GM23338 (cell line): Measurements from ENCODE around the gene MIEN1. TPM values are rescaled to one million over a fixed set of nuclear protein-coding genes. Genes with fewer than 3 reads are reported as not detected.

ENCODE experiments used
- ATAC-seq: fragments of 200-7000 bp; cut with Tn5 transposase; 3 replicates; pipeline ENCODE4 v1.9.1; 2020
- DNase-seq: peaks from one replicate; pipeline ENCODE4 v3.0.0-alpha.2; 2015; ENCODE audit warnings: low spot score
- H2AFZ ChIP-seq: fragments of 200-600 bp; sonication (generic); 2 replicates; pipeline ENCODE4 v1.8.0; 2016; ENCODE audit warnings: antibody characterized with exemption, mild to moderate bottlenecking, moderate library complexity
- H3F3A ChIP-seq: fragments of 200-600 bp; sonication (generic); replicated peaks from 2 replicates; pipeline ENCODE4 v1.8.0; 2017; ENCODE audit warnings: antibody characterized with exemption, mixed run types, low read depth
- H3K27ac ChIP-seq: fragments of 200-600 bp; sonication (generic); 2 replicates; pipeline ENCODE4 v1.6.1; 2016; ENCODE audit warnings: low read depth
- H3K27me3 ChIP-seq: fragments of 200-600 bp; sonication (generic); 2 replicates; pipeline ENCODE4 v1.8.0; 2016; ENCODE audit warnings: mild to moderate bottlenecking, mixed run types, moderate library complexity; ENCODE audit not compliant: insufficient read depth
- H3K36me3 ChIP-seq: fragments of 200-600 bp; sonication (generic); 2 replicates; pipeline ENCODE4 v1.8.0; 2016; ENCODE audit warnings: mild to moderate bottlenecking; ENCODE audit not compliant: insufficient read depth
- H3K4me1 ChIP-seq: fragments of 200-600 bp; sonication (generic); 2 replicates; pipeline ENCODE4 v1.8.0; 2016; ENCODE audit warnings: mild to moderate bottlenecking, moderate library complexity; ENCODE audit not compliant: insufficient read depth
- H3K4me2 ChIP-seq: fragments of 200-600 bp; sonication (generic); 2 replicates; pipeline ENCODE4 v1.7.1; 2017; ENCODE audit warnings: mixed run types
- H3K4me3 ChIP-seq: fragments of 200-600 bp; sonication (generic); 2 replicates; pipeline ENCODE4 v1.6.1; 2016; ENCODE audit warnings: mixed run types
- H3K79me2 ChIP-seq: fragments of 200-600 bp; sonication (generic); replicated peaks from 2 replicates; pipeline ENCODE4 v1.8.0; 2017; ENCODE audit warnings: mild to moderate bottlenecking; ENCODE audit not compliant: insufficient read depth
- H3K9me2 ChIP-seq: fragments of 200-600 bp; sonication (generic); 2 replicates; pipeline ENCODE4 v1.8.0; 2017; ENCODE audit not compliant: insufficient read depth
- H4K20me1 ChIP-seq: fragments of 200-600 bp; sonication (generic); replicated peaks from 2 replicates; pipeline ENCODE4 v1.8.0; 2017; ENCODE audit warnings: mild to moderate bottlenecking; ENCODE audit not compliant: insufficient read depth
- H3K27ac Mint-ChIP-seq: 2 replicates; pipeline ENCODE4 v1.8.0; 2020; ENCODE audit warnings: inconsistent platforms, mild to moderate bottlenecking, moderate library complexity, mixed read lengths
- H3K27me3 Mint-ChIP-seq: 3 replicates; pipeline ENCODE4 v1.8.0; 2022; ENCODE audit warnings: low read depth, mild to moderate bottlenecking, moderate library complexity, mixed read lengths, inconsistent platforms; ENCODE audit not compliant: insufficient read depth, poor library complexity
- H3K36me3 Mint-ChIP-seq: 3 replicates; pipeline ENCODE4 v1.8.0; 2021; ENCODE audit warnings: low read depth, mild to moderate bottlenecking, inconsistent platforms, moderate library complexity, mixed read lengths
- H3K4me1 Mint-ChIP-seq: 3 replicates; pipeline ENCODE4 v1.8.0; 2020; ENCODE audit warnings: mild to moderate bottlenecking, inconsistent platforms, mixed read lengths
- H3K4me3 Mint-ChIP-seq: 3 replicates; pipeline ENCODE4 v1.8.0; 2021; ENCODE audit warnings: moderate library complexity, mild to moderate bottlenecking, inconsistent platforms, mixed read lengths
- H3K9me3 Mint-ChIP-seq: 3 replicates; pipeline ENCODE4 v1.8.0; 2020; ENCODE audit warnings: moderate library complexity, mild to moderate bottlenecking, inconsistent platforms, mixed read lengths
- CREB1 ChIP-seq: fragments of 250-450 bp; sonication (Bioruptor Pico); IDR thresholded peaks from 2 replicates; pipeline ENCODE4 v1.5.0; 2020; ENCODE audit warnings: low read depth, mild to moderate bottlenecking, moderate library complexity
- EZH2 ChIP-seq: fragments of 200-600 bp; sonication (generic); IDR thresholded peaks from one replicate; pipeline ENCODE4 v1.8.0; 2017; ENCODE audit warnings: antibody characterized with exemption, mild to moderate bottlenecking, low read depth; ENCODE audit not compliant: unreplicated experiment
- EZH2phosphoT487 ChIP-seq: fragments of 200-600 bp; sonication (generic); IDR thresholded peaks from one replicate; pipeline ENCODE4 v1.8.1; 2018; ENCODE audit warnings: antibody characterized with exemption; ENCODE audit not compliant: unreplicated experiment
- NANOG ChIP-seq: IDR thresholded peaks from 2 replicates; pipeline ENCODE4 v1.6.1; 2016; ENCODE audit warnings: antibody characterized with exemption, borderline replicate concordance
- POLR2AphosphoS5 ChIP-seq: IDR thresholded peaks from 2 replicates; pipeline ENCODE4 v1.6.1; 2016; ENCODE audit warnings: antibody characterized with exemption, low read depth
- ZNF462 ChIP-seq: fragments of 250-450 bp; sonication (Bioruptor Pico); IDR thresholded peaks from 2 replicates; pipeline ENCODE4 v1.5.0; 2020; ENCODE audit warnings: mild to moderate bottlenecking, moderate library complexity
- polyA plus RNA-seq: library from polyadenylated mRNA; unstranded; fragments of >200 nt; fragmentation: Nextera tagmentation; extraction: Ambion mirVana; gene quantifications from 2 replicates; pipeline ENCODE4 v1.2.1, GENCODE V29; 2016
- total RNA-seq: library from RNA; depleted of rRNA; stranded (reverse); fragments of >200 nt; shearing (Covaris generic); gene quantifications from 2 replicates; pipeline ENCODE4 v1.2.3, GENCODE V29; 2014

The MIEN1 gene
- total and polyA plus RNA-seq, 2 experiments from 2014 or later, result 37.1 to 91.8 TPM

GRCh38 chr17:39752241-39752881, 22.0 kb upstream of the MIEN1 start:
- Histone ChIP-seq H3K9me2 (no peaks in the 10 kb centered on the region), H4K20me1 (no peaks in the 10 kb centered on the region), H3F3A (peaks cover 14% of the 10 kb centered on the region), H3K4me1 (peaks cover 20% of the 10 kb centered on the region; the same call in 1 of the 2 replicates), H3K27me3 (peaks cover 18% of the 10 kb centered on the region), H2AFZ (no peak overlapping the region; the same call in 1 of the 2 replicates), H3K36me3 (no peaks in the 10 kb centered on the region), H3K79me2 (no peaks in the 10 kb centered on the region), H3K4me2 (peak overlapping the region; percentile 49; the same call in 1 of the 2 replicates), H3K4me3 (no peak overlapping the region), H3K27ac (no peak overlapping the region)
- Mint-ChIP-seq H3K4me1 (peaks cover 45% of the 10 kb centered on the region), H3K36me3 (peaks cover 1% of the 10 kb centered on the region; the same call in 1 of the 3 replicates), H3K9me3 (no peaks in the 10 kb centered on the region; the same call in 2 of the 3 replicates), H3K4me3 (peak overlapping the region; percentile 21; the same call in 1 of the 3 replicates), H3K27me3 (peaks cover 28% of the 10 kb centered on the region), H3K27ac (no peak overlapping the region)
- ATAC-seq (no peak), DNase-seq (peak; percentile 42)
- TF ChIP-seq ZNF462 (CRISPR knock-in tag) (no peak), NANOG (no peak), EZH2phosphoT487 (no peak), POLR2AphosphoS5 (no peak), EZH2 (no peak), CREB1 (CRISPR knock-in tag) (peak; percentile 36; the same call in 1 of the 2 replicates)
